Adrenal gland (tissue), 5 donors: ENCODE results near the gene ZNF335.

Experiments
- POLR2A ChIP-seq, 2 donors: fragments of 450-650 bp; IDR thresholded peaks; one replicate each; pipeline ENCODE4 v1.6.1; 2017; ENCODE audit warnings: antibody characterized with exemption in 2 of 2, mild to moderate bottlenecking in 2 of 2, moderate library complexity in 1 of 2
- TF ChIP-seq, protein P1 (sequence below), 6 experiments: fragments of 450-650 bp in 4 of 6; fragments of 200-600 bp in 2 of 6; sonication (generic) in 1 of 6; IDR thresholded peaks; 1 replicate in 5 of 6; 2 replicates in 1 of 6; pipeline versions ENCODE4 v1.5.1 to v1.8.0; 2016 to 2021; ENCODE audit warnings: antibody characterized with exemption in 6 of 6, mild to moderate bottlenecking in 2 of 6, moderate library complexity in 1 of 6
- donor health status: DM: no; HTN: no; CAD: no.

DNA sequence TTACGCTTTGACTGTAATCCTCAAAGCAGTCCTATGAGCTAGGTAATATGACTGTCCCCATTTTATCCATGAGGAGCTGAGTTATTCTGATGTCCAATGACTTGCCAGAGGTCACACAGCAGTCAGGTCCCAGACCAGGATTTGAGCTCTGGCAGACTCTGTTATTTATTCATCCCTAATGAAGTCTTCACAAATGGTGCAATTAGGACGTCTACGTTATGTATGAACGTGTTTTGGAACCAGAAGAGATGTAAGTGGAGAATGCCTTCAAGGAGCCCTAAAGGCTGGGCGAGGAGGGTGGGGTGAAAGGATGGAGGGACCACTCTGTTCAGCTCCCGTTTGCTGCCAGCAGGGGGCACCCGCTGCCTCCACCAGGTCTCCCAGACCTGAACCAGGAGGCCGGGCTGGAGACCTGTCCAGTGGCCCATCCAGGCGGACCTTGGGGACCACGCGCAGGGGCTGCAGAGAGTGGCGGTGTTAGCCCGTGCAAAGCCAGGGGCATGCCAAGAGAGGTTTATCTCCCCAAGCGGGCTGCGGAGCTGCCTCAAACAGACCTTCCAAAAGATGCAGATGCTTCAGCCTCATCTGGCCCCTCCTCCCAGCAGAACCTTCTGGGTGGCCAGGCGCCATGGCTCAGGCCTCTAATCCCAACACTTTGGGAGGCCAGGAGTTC, 15.2 kb upstream of the ZNF335 start:
- TF ChIP-seq, protein P1, sequence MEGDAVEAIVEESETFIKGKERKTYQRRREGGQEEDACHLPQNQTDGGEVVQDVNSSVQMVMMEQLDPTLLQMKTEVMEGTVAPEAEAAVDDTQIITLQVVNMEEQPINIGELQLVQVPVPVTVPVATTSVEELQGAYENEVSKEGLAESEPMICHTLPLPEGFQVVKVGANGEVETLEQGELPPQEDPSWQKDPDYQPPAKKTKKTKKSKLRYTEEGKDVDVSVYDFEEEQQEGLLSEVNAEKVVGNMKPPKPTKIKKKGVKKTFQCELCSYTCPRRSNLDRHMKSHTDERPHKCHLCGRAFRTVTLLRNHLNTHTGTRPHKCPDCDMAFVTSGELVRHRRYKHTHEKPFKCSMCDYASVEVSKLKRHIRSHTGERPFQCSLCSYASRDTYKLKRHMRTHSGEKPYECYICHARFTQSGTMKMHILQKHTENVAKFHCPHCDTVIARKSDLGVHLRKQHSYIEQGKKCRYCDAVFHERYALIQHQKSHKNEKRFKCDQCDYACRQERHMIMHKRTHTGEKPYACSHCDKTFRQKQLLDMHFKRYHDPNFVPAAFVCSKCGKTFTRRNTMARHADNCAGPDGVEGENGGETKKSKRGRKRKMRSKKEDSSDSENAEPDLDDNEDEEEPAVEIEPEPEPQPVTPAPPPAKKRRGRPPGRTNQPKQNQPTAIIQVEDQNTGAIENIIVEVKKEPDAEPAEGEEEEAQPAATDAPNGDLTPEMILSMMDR (IDR thresholded peaks at IDR 0.05): peak; percentile 52 to 80 (median 68)
- no peak for TF ChIP-seq POLR2A (IDR thresholded peaks at IDR 0.05)
